IMR-90 (cell line): Measurements from ENCODE around the gene GATAD2A. TPM values are rescaled to one million over a fixed set of nuclear protein-coding genes. Genes with fewer than 3 reads are reported as not detected.
A peak's percentile ranks its signal among the peaks of the same experiment; 100 is the strongest.

Source experiments
- ATAC-seq: fragments of 200-7000 bp; cut with Tn5 transposase; 2 replicates; pipeline ENCODE4 v1.9.1; 2020; ENCODE audit warnings: low read depth, mild to moderate bottlenecking, moderate library complexity
- BruUV-seq: library from RNA; stranded (reverse); fragments of 400-500 nt; replicated peaks from 2 replicates; lab custom pipeline; 2021; lab: Mats Ljungman, UMichigan
- CTCF ChIA-PET: fragments of 300-600 bp; formaldehyde crosslinking; extraction: SDS; loops from one replicate; lab custom pipeline; 2021; ENCODE audit warnings: antibody characterized with exemption; lab: Yijun Ruan, JAX
- POLR2A ChIA-PET: fragments of 300-600 bp; sonication (Branson Sonifier 250); formaldehyde crosslinking; loops from one replicate; lab custom pipeline; 2022; ENCODE audit warnings: antibody characterized with exemption; ENCODE audit not compliant: unreplicated experiment; lab: Charles Lee
- DNase-seq: peaks from one replicate; pipeline ENCODE4 v3.0.0; 2013
- H2AFZ ChIP-seq: replicated peaks from 2 replicates; pipeline ENCODE3; 2013; ENCODE audit warnings: low read length, mild to moderate bottlenecking; ENCODE audit not compliant: poor library complexity
- H2AK5ac ChIP-seq: 2 replicates; pipeline ENCODE4 v1.6.1; 2013; ENCODE audit warnings: low read depth, low read length, inconsistent platforms
- H2AK9ac ChIP-seq: replicated peaks from 2 replicates; pipeline ENCODE3; 2013; ENCODE audit warnings: mild to moderate bottlenecking, low read depth, low read length, moderate library complexity; ENCODE audit not compliant: poor library complexity
- H2BK120ac ChIP-seq: 2 replicates; pipeline ENCODE4 v1.6.1; 2013; ENCODE audit warnings: low read depth, low read length, inconsistent platforms
- H2BK15ac ChIP-seq: 3 replicates; pipeline ENCODE4 v1.6.1; 2013; ENCODE audit warnings: low read depth, low read length, inconsistent platforms
- H2BK20ac ChIP-seq: 2 replicates; pipeline ENCODE4 v1.6.1; 2013; ENCODE audit warnings: low read depth, mild to moderate bottlenecking, inconsistent platforms, low read length, moderate library complexity
- H2BK5ac ChIP-seq: 2 replicates; pipeline ENCODE4 v1.6.1; 2013; ENCODE audit warnings: mild to moderate bottlenecking, low read depth, low read length, inconsistent platforms; ENCODE audit not compliant: poor library complexity, severe bottlenecking
- H3K14ac ChIP-seq: replicated peaks from 2 replicates; pipeline ENCODE4 v1.6.1; 2013; ENCODE audit warnings: low read depth, low read length, inconsistent platforms
- H3K18ac ChIP-seq: 2 replicates; pipeline ENCODE4 v1.6.1; 2013; ENCODE audit warnings: low read depth, low read length, control low read depth
- H3K23ac ChIP-seq: 2 replicates; pipeline ENCODE4 v1.6.1; 2013; ENCODE audit warnings: low read depth, low read length, inconsistent platforms
- H3K27ac ChIP-seq: 2 replicates; pipeline ENCODE4 v1.5.1; 2013; ENCODE audit warnings: mild to moderate bottlenecking, control low read depth, low read length; ENCODE audit not compliant: insufficient read depth
- H3K27me3 ChIP-seq: 2 replicates; pipeline ENCODE4 v1.6.1; 2013; ENCODE audit warnings: low read length; ENCODE audit not compliant: control insufficient read depth, insufficient read depth
- H3K36me3 ChIP-seq: 2 replicates; pipeline ENCODE4 v1.6.1; 2013; ENCODE audit warnings: low read length, mixed read lengths; ENCODE audit not compliant: control insufficient read depth, insufficient read depth
- H3K4ac ChIP-seq: 2 replicates; pipeline ENCODE4 v1.6.1; 2013; ENCODE audit warnings: low read depth, low read length, inconsistent platforms
- H3K4me1 ChIP-seq: 2 replicates; pipeline ENCODE4 v1.6.1; 2013; ENCODE audit warnings: low read length, mixed read lengths; ENCODE audit not compliant: control insufficient read depth, insufficient read depth
- H3K4me2 ChIP-seq: 2 replicates; pipeline ENCODE4 v1.6.1; 2013; ENCODE audit warnings: low read depth, mild to moderate bottlenecking, control low read depth, low read length, moderate library complexity
- H3K4me3 ChIP-seq: 2 replicates; pipeline ENCODE4 v1.5.1; 2013; ENCODE audit warnings: low read depth, mild to moderate bottlenecking, control low read depth, low read length, moderate library complexity; ENCODE audit not compliant: insufficient read depth
- H3K56ac ChIP-seq: 2 replicates; pipeline ENCODE4 v1.6.1; 2013; ENCODE audit warnings: low read length, inconsistent platforms; ENCODE audit not compliant: insufficient read depth; ENCODE audit errors: extremely low read depth
- H3K79me1 ChIP-seq, 2 experiments: 2 replicates each; pipeline ENCODE4 v1.6.1; 2013; ENCODE audit warnings: low read length in 2 of 2, inconsistent platforms in 1 of 2, low read depth in 1 of 2
- H3K9ac ChIP-seq: 2 replicates; pipeline ENCODE4 v1.6.1; 2013; ENCODE audit warnings: low read depth, low read length, control low read depth
- H3K9me1 ChIP-seq: 2 replicates; pipeline ENCODE4 v1.6.1; 2013; ENCODE audit warnings: low read length, inconsistent platforms; ENCODE audit not compliant: insufficient read depth
- H3K9me3 ChIP-seq: 2 replicates; pipeline ENCODE4 v1.6.1; 2013; ENCODE audit warnings: low read length; ENCODE audit not compliant: control insufficient read depth, insufficient read depth
- H4K20me1 ChIP-seq: 2 replicates; pipeline ENCODE4 v1.6.1; 2013; ENCODE audit warnings: low read length, inconsistent platforms; ENCODE audit not compliant: insufficient read depth
- H4K5ac ChIP-seq: 2 replicates; pipeline ENCODE4 v1.6.1; 2013; ENCODE audit warnings: mild to moderate bottlenecking, low read depth, low read length, control low read depth
- H4K8ac ChIP-seq, 2 experiments: 2 replicates each; pipeline ENCODE4 v1.6.1; 2013; ENCODE audit warnings: low read depth in 2 of 2, low read length in 2 of 2, control low read depth in 1 of 2, inconsistent platforms in 1 of 2
- H4K91ac ChIP-seq: 2 replicates; pipeline ENCODE4 v1.6.1; 2013; ENCODE audit warnings: low read depth, low read length, inconsistent platforms; ENCODE audit not compliant: insufficient read depth
- BHLHE40 ChIP-seq: fragments of 150-350 bp; IDR thresholded peaks from 2 replicates; pipeline ENCODE4 v1.6.1; 2016; ENCODE audit warnings: mild to moderate bottlenecking, low read depth, low read length
- ELK1 ChIP-seq: fragments of 150-350 bp; IDR thresholded peaks from 2 replicates; pipeline ENCODE4 v1.6.1; 2016; ENCODE audit warnings: low read depth, mild to moderate bottlenecking, low read length, moderate library complexity, borderline replicate concordance
- USF2 ChIP-seq: fragments of 150-350 bp; IDR thresholded peaks from 2 replicates; pipeline ENCODE4 v1.6.1; 2017; ENCODE audit warnings: mild to moderate bottlenecking, antibody characterized with exemption, low read length, low read depth
- WGBS, 2 experiments: methylation state at CpG; one replicate each; pipeline versions ENCODE4 v1.1.5 to v1.1.7; 2013; ENCODE audit warnings: missing lambda C conversion rate in 2 of 2; ENCODE audit not compliant: insufficient read length in 1 of 2; ENCODE audit errors: extremely low coverage in 2 of 2; 5-methylcytosine and 5-hydroxymethylcytosine counted together
- dilution Hi-C: fragments of 300-500 bp; cut with HindIII; formaldehyde crosslinking; loops from one replicate; pipeline ENCODE4 v1.14.3; 2018; ENCODE audit warnings: low sequenced_read_pairs; ENCODE audit not compliant: unreplicated experiment
- in situ Hi-C: fragments of 300-500 bp; cut with MboI; formaldehyde crosslinking; loops from 3 replicates; pipeline ENCODE4 v1.14.3; 2019; ENCODE audit warnings: low sequenced_read_pairs, inconsistent platforms, mixed read lengths
- intact Hi-C: fragments of 100-400 bp; cut with micrococcal nuclease; formaldehyde crosslinking; loops from 2 replicates; pipeline ENCODE4 v1.10.0; 2022
- polyA plus RNA-seq, 3 experiments: library from polyadenylated mRNA; depleted of rRNA; stranded (reverse); fragments of >200 nt; gene quantifications; 2 replicates each; pipeline ENCODE4 v1.2.3, GENCODE V29; 2012; ENCODE audit warnings: low replicate concordance in 1 of 3
- total RNA-seq: library from RNA; depleted of rRNA; stranded (reverse); fragments of >200 nt; gene quantifications from 2 replicates; pipeline ENCODE4 v1.2.3, GENCODE V29; 2012

Gene GATAD2A
- total and polyA plus RNA-seq, 2 of the 4 experiments (the other 2 are of a cell fraction): 23.5 to 33.2 TPM

- ATAC-seq: no peak
- no peak for TF ChIP-seq ELK1
- TF ChIP-seq BHLHE40: no peak
- TF ChIP-seq USF2: no peak
- no peak overlapping the region for H2BK120ac ChIP-seq
- no peak overlapping the region for H2AFZ ChIP-seq
- no peak overlapping the region for H3K27ac ChIP-seq
- intact Hi-C loops: loop anchor here (5.0 kb wide), 1 partner anchor 98 kb away; no protein-coding TSS in a partner anchor
- H4K20me1 ChIP-seq: no peaks in the 10 kb centered on the region
- H3K27me3 ChIP-seq: no peaks in the 10 kb centered on the region
- peak overlapping the region; percentile 17; the same call in 1 of the 2 replicates for H3K23ac ChIP-seq
- no peak for DNase-seq
- no TSS peak for BruUV-seq
- H2BK20ac ChIP-seq: no peak overlapping the region
- no peak overlapping the region for H4K91ac ChIP-seq
- H2BK15ac ChIP-seq: no peak overlapping the region
- H4K8ac ChIP-seq: peak overlapping the region in 1 of 2 experiments; percentile 7; a peak in 2 of 4 replicates
- no peaks in the 10 kb centered on the region for H3K36me3 ChIP-seq
- no peak overlapping the region for H2BK5ac ChIP-seq
- ChIA-PET POLR2A (no interaction called here), CTCF (no interaction called here)
- no peak overlapping the region for H2AK5ac ChIP-seq
- dilution Hi-C loops: no loop called here
- in situ Hi-C loops: loop anchor here (25.0 kb wide), 1 partner anchor 248 kb away; the partner anchor contains the start of genes GMIP and LPAR2
- 0 out of 2 replicates have a peak, but pooled peaks cover 3% of the 10 kb centered on the region for H3K9me1 ChIP-seq
- no peak overlapping the region for H3K9ac ChIP-seq
- 77% methylated on average over 5 of the region's 13 CpGs; no CpG with 5 or more reads in 1 of the 2 experiments for WGBS, 2 experiments
- H3K9me3 ChIP-seq: no peaks in the 10 kb centered on the region
- peaks cover 30 to 68% of the 10 kb centered on the region in 2 experiments for H3K79me1 ChIP-seq
- peak overlapping the region; percentile 19; the same call in 1 of the 2 replicates for H3K4ac ChIP-seq
- H4K5ac ChIP-seq: peak overlapping the region; percentile 63
- no peak overlapping the region for H3K18ac ChIP-seq
- no peak overlapping the region for H3K56ac ChIP-seq
- H3K4me2 ChIP-seq: 0 out of 2 replicates have a peak overlapping the region, but pooled peaks have one; percentile 26
- H3K4me1 ChIP-seq: peaks cover 8% of the 10 kb centered on the region
- H3K14ac ChIP-seq: 0 out of 2 replicates have a peak overlapping the region, but pooled peaks have one; percentile 22
- no peak overlapping the region for H2AK9ac ChIP-seq
- no peak overlapping the region for H3K4me3 ChIP-seq
These were observed 16.6 kb upstream of the GATAD2A start for GRCh38 chr19:19388568-19389555.
